ENCODE results near the gene PTGIS.

PTGIS gene

GRCh38 chr20:49471397-49471796, 96.5 kb downstream of the PTGIS start:
- H3K27ac ChIP-seq, result no peak overlapping the region
- TF ChIP-seq ZFX (IDR thresholded peaks at IDR 0.05; ENCODE audit: borderline replicate concordance), result no peak
- TF ChIP-seq, protein P1, sequence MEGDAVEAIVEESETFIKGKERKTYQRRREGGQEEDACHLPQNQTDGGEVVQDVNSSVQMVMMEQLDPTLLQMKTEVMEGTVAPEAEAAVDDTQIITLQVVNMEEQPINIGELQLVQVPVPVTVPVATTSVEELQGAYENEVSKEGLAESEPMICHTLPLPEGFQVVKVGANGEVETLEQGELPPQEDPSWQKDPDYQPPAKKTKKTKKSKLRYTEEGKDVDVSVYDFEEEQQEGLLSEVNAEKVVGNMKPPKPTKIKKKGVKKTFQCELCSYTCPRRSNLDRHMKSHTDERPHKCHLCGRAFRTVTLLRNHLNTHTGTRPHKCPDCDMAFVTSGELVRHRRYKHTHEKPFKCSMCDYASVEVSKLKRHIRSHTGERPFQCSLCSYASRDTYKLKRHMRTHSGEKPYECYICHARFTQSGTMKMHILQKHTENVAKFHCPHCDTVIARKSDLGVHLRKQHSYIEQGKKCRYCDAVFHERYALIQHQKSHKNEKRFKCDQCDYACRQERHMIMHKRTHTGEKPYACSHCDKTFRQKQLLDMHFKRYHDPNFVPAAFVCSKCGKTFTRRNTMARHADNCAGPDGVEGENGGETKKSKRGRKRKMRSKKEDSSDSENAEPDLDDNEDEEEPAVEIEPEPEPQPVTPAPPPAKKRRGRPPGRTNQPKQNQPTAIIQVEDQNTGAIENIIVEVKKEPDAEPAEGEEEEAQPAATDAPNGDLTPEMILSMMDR (IDR thresholded peaks at IDR 0.05), result no peak

GRCh38 chr20:49470922-49471321, 97.0 kb downstream of the PTGIS start:
- H3K27ac ChIP-seq, result no peak overlapping the region
- no peak for TF ChIP-seq ZFX (IDR thresholded peaks at IDR 0.05; ENCODE audit: borderline replicate concordance)
- TF ChIP-seq, protein P1 (IDR thresholded peaks at IDR 0.05), result no peak

GRCh38 chr20:49469060-49469459, 98.9 kb downstream of the PTGIS start:
- TF ChIP-seq ZFX (IDR thresholded peaks at IDR 0.05; ENCODE audit: borderline replicate concordance), result no peak
- TF ChIP-seq, protein P1 (IDR thresholded peaks at IDR 0.05), result no peak
- H3K27ac ChIP-seq, result no peak overlapping the region

- TF ChIP-seq ZFX (IDR thresholded peaks at IDR 0.05; ENCODE audit: borderline replicate concordance), result no peak
- TF ChIP-seq, protein P1 (IDR thresholded peaks at IDR 0.05), result no peak
- H3K27ac ChIP-seq, result no peak overlapping the region
Observed at GRCh38 chr20:49468412-49468811, 99.5 kb downstream of the PTGIS start.

DNA sequence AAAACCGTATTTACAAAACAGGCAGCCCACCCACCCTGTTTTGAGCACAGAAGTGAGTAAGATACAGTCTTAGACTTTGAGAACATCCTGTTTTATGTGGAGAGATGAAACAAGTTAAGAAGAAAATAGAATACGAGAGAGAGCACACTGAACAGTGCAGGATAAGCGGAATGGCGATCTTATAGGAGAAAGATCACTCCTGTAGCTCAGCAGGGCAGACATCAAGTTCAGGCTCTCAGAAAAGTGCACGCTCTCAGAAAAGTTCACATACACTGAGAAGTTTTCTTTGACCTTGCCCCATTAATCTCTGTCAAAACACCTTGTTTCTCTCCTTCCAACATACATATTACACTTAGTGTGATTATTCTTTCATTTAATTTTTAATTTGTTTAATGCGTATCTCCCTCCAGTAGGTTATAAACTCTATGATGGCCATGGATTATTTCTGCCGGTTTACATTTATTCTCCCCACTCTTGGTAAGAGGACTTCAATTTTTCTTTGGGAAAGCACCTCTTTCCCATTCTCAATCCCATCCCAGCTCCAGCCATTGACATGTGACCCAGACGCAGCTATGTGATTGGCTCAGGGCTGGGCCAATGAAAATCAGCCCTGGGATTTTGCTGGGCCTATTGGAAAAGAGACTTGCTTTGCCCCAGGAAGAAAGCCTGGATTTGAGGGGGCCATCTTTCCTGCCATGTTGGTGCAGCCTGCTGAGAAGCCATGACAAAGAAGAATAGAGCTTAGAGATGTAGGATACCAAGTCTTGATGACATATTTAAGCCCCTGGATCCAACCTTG, 101.6 kb downstream of the PTGIS start:
- H3K27ac ChIP-seq, result no peak overlapping the region
- TF ChIP-seq, protein P1 (IDR thresholded peaks at IDR 0.05), result no peak
- TF ChIP-seq ZFX (IDR thresholded peaks at IDR 0.05; ENCODE audit: borderline replicate concordance), result no peak

DNA sequence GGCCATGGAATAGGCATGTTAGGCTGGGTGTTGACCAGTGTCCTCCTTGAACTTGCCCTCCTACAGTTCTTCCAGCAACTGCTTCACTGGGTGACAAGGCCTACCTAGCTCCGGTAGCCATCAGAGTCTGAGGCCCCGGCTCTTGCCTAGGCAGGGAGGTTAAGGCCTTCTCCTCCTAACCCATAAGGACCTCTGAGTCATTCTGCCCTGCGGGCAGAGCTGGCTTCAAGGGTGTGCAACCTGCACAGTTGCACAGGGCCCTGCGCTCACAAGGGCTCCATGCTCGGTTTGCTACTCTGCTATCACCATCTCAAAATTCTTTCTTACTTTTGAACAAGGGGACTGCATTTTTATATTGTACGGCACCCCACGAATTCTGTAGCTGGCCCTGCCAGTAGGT, 103.4 kb downstream of the PTGIS start:
- H3K27ac ChIP-seq, result no peak overlapping the region
- TF ChIP-seq, protein P1 (IDR thresholded peaks at IDR 0.05), result no peak
- TF ChIP-seq ZFX (IDR thresholded peaks at IDR 0.05; ENCODE audit: borderline replicate concordance), result no peak

DNA sequence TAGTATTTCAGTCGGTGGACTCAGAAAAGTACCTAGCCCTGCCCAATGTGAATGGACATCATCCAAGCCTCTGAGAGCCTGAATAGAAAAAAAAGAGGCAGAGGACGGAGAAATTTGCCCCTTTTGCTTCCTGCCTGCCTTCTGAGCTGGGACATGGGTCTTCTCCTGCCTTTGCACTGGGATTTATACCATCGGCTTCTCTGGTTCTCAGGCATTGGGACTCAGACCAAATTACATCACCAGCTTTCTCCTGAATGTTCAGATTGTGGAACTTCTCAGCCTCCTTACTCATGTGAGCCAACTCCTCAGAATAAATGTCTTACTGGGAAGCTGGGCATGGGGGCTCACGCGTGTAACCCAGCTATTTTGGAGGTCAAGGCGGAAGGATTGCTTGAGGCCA, 105.3 kb downstream of the PTGIS start:
- H3K27ac ChIP-seq, result no peak overlapping the region
- TF ChIP-seq, protein P1 (IDR thresholded peaks at IDR 0.05), result no peak
- TF ChIP-seq ZFX (IDR thresholded peaks at IDR 0.05; ENCODE audit: borderline replicate concordance), result no peak

All from 22Rv1 (cell line).